DOHH2 (cell line): ENCODE measurements around the gene FNIP2.

ENCODE experiments used
- H3F3A ChIP-seq: fragments of 200-600 bp; sonication (generic), shearing (Covaris generic); 2 replicates; pipeline ENCODE4 v1.6.0; 2016; ENCODE audit warnings: antibody characterized with exemption, mild to moderate bottlenecking; ENCODE audit not compliant: control insufficient read depth, insufficient read depth
- H3K27ac ChIP-seq: fragments of 200-600 bp; sonication (generic); 2 replicates; pipeline ENCODE4 v1.5.1; 2014; ENCODE audit warnings: low read depth, mild to moderate bottlenecking, low read length, moderate library complexity
- H3K27me3 ChIP-seq: fragments of 200-600 bp; sonication (generic); 2 replicates; pipeline ENCODE4 v1.6.1; 2014; ENCODE audit warnings: mild to moderate bottlenecking, low read length, mixed read lengths; ENCODE audit not compliant: control insufficient read depth
- H3K36me3 ChIP-seq: fragments of 200-600 bp; sonication (generic); 2 replicates; pipeline ENCODE4 v1.6.1; 2014; ENCODE audit warnings: mild to moderate bottlenecking, low read length, moderate library complexity, mixed read lengths; ENCODE audit not compliant: control insufficient read depth
- H3K4me1 ChIP-seq: fragments of 200-600 bp; sonication (generic); 2 replicates; pipeline ENCODE4 v1.6.1; 2014; ENCODE audit warnings: mild to moderate bottlenecking, low read length, mixed read lengths; ENCODE audit not compliant: control insufficient read depth
- H3K4me2 ChIP-seq: fragments of 200-600 bp; sonication (generic); 2 replicates; pipeline ENCODE4 v1.6.0; 2014; ENCODE audit warnings: mild to moderate bottlenecking, low read length, moderate library complexity
- H3K4me3 ChIP-seq: fragments of 200-600 bp; sonication (generic); 2 replicates; pipeline ENCODE4 v1.5.1; 2014; ENCODE audit warnings: mild to moderate bottlenecking, low read length, mixed read lengths
- H3K79me2 ChIP-seq: fragments of 200-600 bp; sonication (generic); 2 replicates; pipeline ENCODE4 v1.6.1; 2014; ENCODE audit warnings: mild to moderate bottlenecking, low read length, mixed read lengths; ENCODE audit not compliant: control insufficient read depth
- H3K9me2 ChIP-seq: fragments of 200-600 bp; sonication (generic); replicated peaks from 2 replicates; pipeline ENCODE4 v1.6.1; 2014; ENCODE audit warnings: mild to moderate bottlenecking, low read length, mixed read lengths; ENCODE audit not compliant: control insufficient read depth
- H3K9me3 ChIP-seq: fragments of 200-600 bp; sonication (generic); 2 replicates; pipeline ENCODE4 v1.6.1; 2014; ENCODE audit warnings: antibody characterized with exemption, low read length, mixed read lengths; ENCODE audit not compliant: control insufficient read depth, insufficient read depth
- H4K20me1 ChIP-seq: fragments of 200-600 bp; sonication (generic); 2 replicates; pipeline ENCODE4 v1.6.0; 2014; ENCODE audit warnings: low read depth, mild to moderate bottlenecking, antibody characterized with exemption, low read length, moderate library complexity; ENCODE audit not compliant: control insufficient read depth, insufficient read depth
- EZH2phosphoT487 ChIP-seq: fragments of 200-600 bp; sonication (generic); IDR thresholded peaks from 2 replicates; pipeline ENCODE4 v1.6.1; 2017; ENCODE audit warnings: borderline replicate concordance, mild to moderate bottlenecking, antibody characterized with exemption, low read length, moderate library complexity, mixed read lengths
- TF ChIP-seq, protein P1 (sequence below): fragments of 200-600 bp; sonication (generic); IDR thresholded peaks from one replicate; pipeline ENCODE4 v1.5.1; 2014; ENCODE audit warnings: antibody characterized with exemption, mild to moderate bottlenecking, low read depth, low read length; ENCODE audit not compliant: poor library complexity, severe bottlenecking

FNIP2 gene

DNA sequence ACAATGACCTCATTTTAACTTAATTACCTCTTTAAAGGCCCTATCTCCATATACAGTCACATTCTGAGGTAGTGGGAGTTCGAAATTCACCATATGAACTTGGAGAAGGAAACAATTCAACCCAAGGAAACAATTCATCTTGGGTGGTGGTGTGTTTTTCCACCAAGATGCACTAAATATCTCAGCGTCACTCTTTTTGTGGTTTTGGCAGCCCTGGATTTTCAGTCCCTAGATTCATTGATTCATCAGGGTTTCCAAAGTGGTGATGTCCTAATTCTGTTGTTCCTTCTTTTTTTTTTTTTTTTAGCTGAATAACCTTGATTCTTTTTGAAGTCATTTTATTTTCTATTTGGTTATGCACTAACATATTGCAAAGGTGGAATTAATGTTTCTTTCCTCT lies 171.4 kb downstream of the FNIP2 start:
- no peaks in the 10 kb centered on the region for H3K79me2 ChIP-seq
- H3K4me2 ChIP-seq: no peak overlapping the region
- H4K20me1 ChIP-seq: no peaks in the 10 kb centered on the region
- no peak overlapping the region for H3K27ac ChIP-seq
- no peaks in the 10 kb centered on the region for H3F3A ChIP-seq
- H3K4me3 ChIP-seq: no peak overlapping the region
- no peaks in the 10 kb centered on the region for H3K4me1 ChIP-seq
- no peaks in the 10 kb centered on the region for H3K27me3 ChIP-seq
- TF ChIP-seq, protein P1, sequence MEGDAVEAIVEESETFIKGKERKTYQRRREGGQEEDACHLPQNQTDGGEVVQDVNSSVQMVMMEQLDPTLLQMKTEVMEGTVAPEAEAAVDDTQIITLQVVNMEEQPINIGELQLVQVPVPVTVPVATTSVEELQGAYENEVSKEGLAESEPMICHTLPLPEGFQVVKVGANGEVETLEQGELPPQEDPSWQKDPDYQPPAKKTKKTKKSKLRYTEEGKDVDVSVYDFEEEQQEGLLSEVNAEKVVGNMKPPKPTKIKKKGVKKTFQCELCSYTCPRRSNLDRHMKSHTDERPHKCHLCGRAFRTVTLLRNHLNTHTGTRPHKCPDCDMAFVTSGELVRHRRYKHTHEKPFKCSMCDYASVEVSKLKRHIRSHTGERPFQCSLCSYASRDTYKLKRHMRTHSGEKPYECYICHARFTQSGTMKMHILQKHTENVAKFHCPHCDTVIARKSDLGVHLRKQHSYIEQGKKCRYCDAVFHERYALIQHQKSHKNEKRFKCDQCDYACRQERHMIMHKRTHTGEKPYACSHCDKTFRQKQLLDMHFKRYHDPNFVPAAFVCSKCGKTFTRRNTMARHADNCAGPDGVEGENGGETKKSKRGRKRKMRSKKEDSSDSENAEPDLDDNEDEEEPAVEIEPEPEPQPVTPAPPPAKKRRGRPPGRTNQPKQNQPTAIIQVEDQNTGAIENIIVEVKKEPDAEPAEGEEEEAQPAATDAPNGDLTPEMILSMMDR: no peak
- TF ChIP-seq EZH2phosphoT487: no peak
- H3K36me3 ChIP-seq: no peaks in the 10 kb centered on the region
- no peaks in the 10 kb centered on the region for H3K9me3 ChIP-seq
- no peaks in the 10 kb centered on the region for H3K9me2 ChIP-seq

DNA sequence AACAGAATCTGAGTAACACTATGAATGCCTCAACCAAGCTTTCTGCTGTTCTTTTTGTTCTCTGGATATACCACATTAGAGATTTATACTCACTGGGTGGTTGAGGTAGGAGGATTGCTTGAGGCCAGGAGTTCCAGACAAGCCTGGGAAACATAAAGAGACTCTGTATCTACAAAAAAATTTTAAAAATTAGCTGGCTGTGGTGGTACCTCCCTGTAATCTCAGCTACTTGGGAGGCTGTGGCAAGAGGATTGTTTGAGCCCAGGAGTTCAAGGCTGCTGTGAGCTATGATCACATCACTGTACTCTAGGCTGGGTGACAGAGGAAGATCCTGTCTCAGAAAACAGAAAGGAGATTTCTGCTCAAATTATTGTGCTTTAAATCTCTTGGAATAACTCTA lies 172.5 kb downstream of the FNIP2 start:
- Histone ChIP-seq H3K9me2 (no peaks in the 10 kb centered on the region), H3K4me2 (no peak overlapping the region), H3K27ac (no peak overlapping the region), H3K79me2 (no peaks in the 10 kb centered on the region), H3K4me1 (no peaks in the 10 kb centered on the region), H3K4me3 (no peak overlapping the region), H3K36me3 (no peaks in the 10 kb centered on the region), H3K9me3 (no peaks in the 10 kb centered on the region), H3K27me3 (no peaks in the 10 kb centered on the region), H4K20me1 (no peaks in the 10 kb centered on the region), H3F3A (no peaks in the 10 kb centered on the region)
- TF ChIP-seq, protein P1: no peak
- no peak for TF ChIP-seq EZH2phosphoT487

- Histone ChIP-seq H3K4me2 (no peak overlapping the region), H3K9me2 (no peaks in the 10 kb centered on the region), H3K27me3 (no peaks in the 10 kb centered on the region), H3K4me1 (no peaks in the 10 kb centered on the region), H3K4me3 (no peak overlapping the region), H3K36me3 (no peaks in the 10 kb centered on the region), H3K79me2 (no peaks in the 10 kb centered on the region), H3F3A (no peaks in the 10 kb centered on the region), H3K9me3 (no peaks in the 10 kb centered on the region), H4K20me1 (no peaks in the 10 kb centered on the region), H3K27ac (no peak overlapping the region)
- TF ChIP-seq, protein P1: no peak
- no peak for TF ChIP-seq EZH2phosphoT487
Measured at GRCh38 chr4:158941895-158942294, 173.1 kb downstream of the FNIP2 start.
